Prostate gland (tissue), 2 donors: ENCODE results near the gene ERN1. TPM values are rescaled to one million over a fixed set of nuclear protein-coding genes. Genes with fewer than 3 reads are reported as not detected.

Source experiments
- DNase-seq: peaks from one replicate; pipeline ENCODE4 v3.0.0-alpha.2; 2019; ENCODE audit warnings: low spot score
- H3K27ac ChIP-seq, 2 donors: fragments of 200-600 bp; sonication (generic); 2 replicates each; pipeline ENCODE4 v1.5.1; 2017 to 2019
- H3K27me3 ChIP-seq: fragments of 200-600 bp; sonication (generic); replicated peaks from 2 replicates; pipeline ENCODE4 v1.5.1; 2019; ENCODE audit not compliant: insufficient read depth
- H3K36me3 ChIP-seq, 2 donors: fragments of 200-600 bp; sonication (generic); 1 replicate in 1 of 2; 2 replicates in 1 of 2; pipeline versions ENCODE4 v1.5.1 to v1.8.1; 2017 to 2019
- H3K4me1 ChIP-seq: fragments of 200-600 bp; sonication (generic); replicated peaks from 2 replicates; pipeline ENCODE4 v1.5.1; 2019
- H3K4me3 ChIP-seq, 2 donors: fragments of 200-600 bp; sonication (generic); 2 replicates each; pipeline ENCODE4 v1.5.1; 2017 to 2019
- H3K9me3 ChIP-seq: fragments of 200-600 bp; sonication (generic); 2 replicates; pipeline ENCODE4 v1.5.1; 2017
- POLR2A ChIP-seq: fragments of 450-650 bp; IDR thresholded peaks from one replicate; pipeline ENCODE4 v1.6.1; 2016; ENCODE audit warnings: antibody characterized with exemption, mild to moderate bottlenecking
- POLR2AphosphoS5 ChIP-seq: sonication (generic); formaldehyde crosslinking; IDR thresholded peaks from one replicate; pipeline ENCODE4 v1.6.1; 2017; ENCODE audit warnings: antibody characterized with exemption
- WGBS: methylation state at CpG from one replicate; pipeline ENCODE4 v1.1.5; 2018; 5-methylcytosine and 5-hydroxymethylcytosine counted together
- intact Hi-C: fragments of 100-400 bp; cut with DNase I; formaldehyde crosslinking; loops from one replicate; pipeline ENCODE4 v1.14.2; 2022
- total RNA-seq, 2 donors: library from RNA; depleted of rRNA; stranded (reverse); fragments of >200 nt; gene quantifications; one replicate each; pipeline ENCODE4 v1.1.0, GENCODE V29; 2016
- TF ChIP-seq, protein P1 (sequence below), 4 experiments: fragments of 200-600 bp in 2 of 4; fragments of 450-650 bp in 2 of 4; sonication (generic) in 2 of 4; IDR thresholded peaks; 1 replicate in 3 of 4; 2 replicates in 1 of 4; pipeline ENCODE4 v1.5.1; 2016 to 2019; ENCODE audit warnings: antibody characterized with exemption in 4 of 4, mild to moderate bottlenecking in 2 of 4, moderate library complexity in 2 of 4

The ERN1 gene
- total RNA-seq, 2 donors from 2014 or later: 14.4 to 21.4 TPM

DNA sequence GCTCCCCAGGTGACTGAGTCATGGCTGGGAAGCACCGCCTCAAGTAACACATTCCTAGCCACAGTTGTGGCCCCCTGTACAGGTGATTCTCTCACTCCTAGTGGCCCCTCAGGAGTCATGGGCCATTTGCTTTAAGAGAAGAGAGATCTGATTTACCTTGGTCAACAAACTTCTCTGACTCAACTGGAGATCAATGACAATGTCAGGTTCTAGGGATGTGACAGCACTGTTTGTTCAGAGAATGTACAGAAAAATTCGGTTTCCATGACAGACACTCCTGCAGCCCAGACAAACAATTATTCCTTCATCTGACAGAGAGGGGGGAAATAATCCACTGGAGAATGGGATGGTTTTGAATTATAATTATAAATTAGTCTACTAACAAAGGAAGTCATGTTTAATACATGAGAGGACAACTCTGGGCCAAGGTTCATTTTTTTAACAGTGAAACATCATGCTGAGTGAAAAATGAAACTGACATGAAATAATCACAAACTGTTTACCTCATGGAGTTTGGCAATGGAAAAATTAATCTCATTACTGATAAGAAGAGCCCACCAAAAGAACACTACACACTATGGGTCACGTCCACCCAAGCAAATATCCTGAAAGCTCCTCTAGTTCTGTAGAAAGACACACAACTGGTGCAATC lies 9.7 kb downstream of the ERN1 start:
- DNase-seq: no peak
- H3K4me3 ChIP-seq: no peak overlapping the region
- no peak for TF ChIP-seq POLR2A
- no peak for TF ChIP-seq POLR2AphosphoS5
- TF ChIP-seq, protein P1, sequence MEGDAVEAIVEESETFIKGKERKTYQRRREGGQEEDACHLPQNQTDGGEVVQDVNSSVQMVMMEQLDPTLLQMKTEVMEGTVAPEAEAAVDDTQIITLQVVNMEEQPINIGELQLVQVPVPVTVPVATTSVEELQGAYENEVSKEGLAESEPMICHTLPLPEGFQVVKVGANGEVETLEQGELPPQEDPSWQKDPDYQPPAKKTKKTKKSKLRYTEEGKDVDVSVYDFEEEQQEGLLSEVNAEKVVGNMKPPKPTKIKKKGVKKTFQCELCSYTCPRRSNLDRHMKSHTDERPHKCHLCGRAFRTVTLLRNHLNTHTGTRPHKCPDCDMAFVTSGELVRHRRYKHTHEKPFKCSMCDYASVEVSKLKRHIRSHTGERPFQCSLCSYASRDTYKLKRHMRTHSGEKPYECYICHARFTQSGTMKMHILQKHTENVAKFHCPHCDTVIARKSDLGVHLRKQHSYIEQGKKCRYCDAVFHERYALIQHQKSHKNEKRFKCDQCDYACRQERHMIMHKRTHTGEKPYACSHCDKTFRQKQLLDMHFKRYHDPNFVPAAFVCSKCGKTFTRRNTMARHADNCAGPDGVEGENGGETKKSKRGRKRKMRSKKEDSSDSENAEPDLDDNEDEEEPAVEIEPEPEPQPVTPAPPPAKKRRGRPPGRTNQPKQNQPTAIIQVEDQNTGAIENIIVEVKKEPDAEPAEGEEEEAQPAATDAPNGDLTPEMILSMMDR (IDR thresholded peaks at IDR 0.05): no peak
- 74% methylated on average over 3 of the region's 3 CpGs for WGBS
- no peaks in the 10 kb centered on the region for H3K9me3 ChIP-seq
- H3K4me1 ChIP-seq: no peaks in the 10 kb centered on the region
- intact Hi-C loops: no loop called here
- H3K27me3 ChIP-seq: no peaks in the 10 kb centered on the region
- peak overlapping the region in 1 of 2 donors; percentile 11 for H3K27ac ChIP-seq
- H3K36me3 ChIP-seq: no peaks in the 10 kb centered on the region

DNA sequence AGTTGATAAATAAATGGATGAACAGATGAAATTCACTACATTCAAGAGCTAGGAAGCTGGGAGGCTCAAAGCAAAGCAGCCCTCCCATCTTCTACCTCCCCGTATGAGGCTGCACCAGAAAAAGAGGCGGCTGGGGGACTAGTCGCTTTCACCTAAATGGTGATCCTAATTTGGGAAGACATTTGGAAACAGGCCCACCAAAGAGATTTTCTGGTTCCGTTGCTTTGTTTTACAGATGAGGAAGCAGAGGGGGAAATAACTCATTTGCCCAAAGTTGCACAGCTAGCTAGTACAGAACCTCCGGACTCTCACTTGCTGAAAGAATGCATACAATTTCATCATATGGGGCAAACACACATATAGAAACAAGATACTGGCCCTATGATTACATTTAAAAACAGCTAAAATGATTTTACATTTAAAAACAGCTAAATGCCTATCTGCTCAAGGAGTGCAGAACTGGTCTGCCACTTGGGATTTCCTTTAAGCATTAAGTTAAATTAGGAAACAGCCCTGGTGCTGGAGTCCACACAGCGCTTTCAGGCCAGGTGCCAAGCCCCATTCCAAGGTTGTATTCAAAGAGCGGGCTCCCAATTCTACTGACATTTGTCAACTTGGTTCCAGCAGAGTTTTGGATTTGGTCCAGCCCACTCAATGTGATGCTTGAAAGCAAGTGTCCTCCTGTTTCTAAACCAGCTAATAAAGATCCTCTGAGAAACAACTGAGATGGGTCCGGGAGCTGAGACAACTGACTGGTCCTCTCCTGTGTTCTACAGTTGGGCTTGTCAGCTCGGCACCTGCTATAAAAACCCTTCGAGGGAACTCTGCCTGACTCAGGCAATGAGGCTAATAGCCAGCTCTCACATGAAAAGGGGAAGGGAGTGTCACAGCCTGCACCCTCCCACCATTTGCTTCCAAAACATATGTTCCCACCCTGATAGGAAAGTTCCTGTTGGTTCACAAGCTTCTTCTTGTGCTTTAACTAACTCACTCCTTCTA lies 11.7 kb downstream of the ERN1 start:
- Histone ChIP-seq H3K27ac (no peak overlapping the region), H3K4me1 (no peaks in the 10 kb centered on the region), H3K27me3 (no peaks in the 10 kb centered on the region), H3K9me3 (no peaks in the 10 kb centered on the region), H3K36me3 (no peaks in the 10 kb centered on the region), H3K4me3 (no peak overlapping the region)
- WGBS: 43% methylated on average over 10 of the region's 10 CpGs
- intact Hi-C loops: no loop called here
- peak; percentile 16 for DNase-seq
- TF ChIP-seq POLR2A: no peak
- peak; percentile 4 for TF ChIP-seq POLR2AphosphoS5
- TF ChIP-seq, protein P1 (IDR thresholded peaks at IDR 0.05): no peak

DNA sequence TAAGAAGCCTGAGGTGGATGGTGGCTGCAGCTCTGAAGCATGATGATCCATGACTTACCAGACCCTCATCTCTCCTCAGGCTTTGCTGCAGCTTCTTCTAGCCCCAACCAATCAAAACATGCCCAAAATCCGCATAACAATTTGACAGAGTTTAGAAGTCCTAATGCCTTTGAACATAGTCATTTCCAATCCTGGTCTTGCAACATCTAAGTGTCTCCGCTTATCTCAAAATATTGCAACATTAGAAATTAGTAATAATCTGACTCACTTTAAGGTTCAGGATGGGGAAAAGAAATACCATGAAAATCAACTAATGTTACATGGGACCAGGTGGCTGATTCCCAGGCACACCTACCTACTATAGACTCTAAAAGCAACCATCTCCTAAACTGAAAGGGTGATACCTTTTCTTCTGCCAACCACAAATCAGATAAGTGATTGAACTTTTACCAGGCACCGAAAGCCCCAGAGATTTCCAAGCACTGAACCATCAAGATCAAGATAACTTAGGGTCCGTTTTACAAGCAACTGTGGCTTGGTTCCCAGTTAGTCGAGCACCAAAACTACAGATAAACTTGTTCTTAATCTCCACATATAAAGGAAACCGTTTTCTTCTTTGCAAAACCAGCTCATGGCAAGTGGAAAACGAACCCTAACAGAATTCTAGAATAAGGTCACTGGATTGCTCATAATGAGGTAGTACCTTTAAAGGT lies 14.0 kb downstream of the ERN1 start:
- H3K36me3 ChIP-seq: no peaks in the 10 kb centered on the region
- H3K27ac ChIP-seq: no peak overlapping the region
- no peak for DNase-seq
- TF ChIP-seq, protein P1 (IDR thresholded peaks at IDR 0.05): no peak
- TF ChIP-seq POLR2A (no peak), POLR2AphosphoS5 (no peak)
- H3K4me3 ChIP-seq: no peak overlapping the region
- 29% methylated on average over 7 of the region's 7 CpGs for WGBS
- intact Hi-C loops: no loop called here
- no peaks in the 10 kb centered on the region for H3K9me3 ChIP-seq
- H3K27me3 ChIP-seq: no peaks in the 10 kb centered on the region
- no peaks in the 10 kb centered on the region for H3K4me1 ChIP-seq

DNA sequence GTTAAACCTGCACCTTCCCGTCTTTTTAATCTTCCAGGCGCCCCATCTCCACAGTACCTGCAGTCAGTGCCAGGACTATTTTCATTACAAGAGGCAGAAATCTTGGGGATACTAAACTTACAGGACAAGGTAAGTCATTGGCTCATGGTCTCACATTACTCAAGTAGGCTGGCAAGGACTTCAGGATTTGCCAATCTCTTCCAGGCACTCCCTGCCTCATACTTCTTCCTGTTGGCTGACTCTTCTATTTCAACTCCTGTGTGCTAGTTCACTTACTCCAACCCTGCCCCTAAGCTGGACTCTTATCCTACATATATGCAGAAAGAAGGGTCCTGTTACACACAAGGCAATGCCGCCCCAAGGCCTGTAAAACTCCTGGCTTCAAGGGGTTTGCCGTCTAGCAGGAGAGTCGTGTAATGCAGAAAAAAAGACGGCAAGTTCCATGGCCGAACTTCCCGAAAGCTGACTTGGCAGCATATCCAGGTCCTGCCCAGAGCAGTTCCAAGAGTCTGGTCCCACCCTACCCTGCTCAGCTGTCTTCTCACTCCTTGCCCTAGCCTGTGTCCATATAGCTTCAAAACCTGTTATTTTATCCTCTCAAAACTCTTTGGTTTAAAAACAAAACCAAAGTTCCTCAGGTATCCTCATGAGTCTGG lies 14.8 kb downstream of the ERN1 start:
- WGBS: 81% methylated on average over 8 of the region's 8 CpGs
- Histone ChIP-seq H3K9me3 (no peaks in the 10 kb centered on the region), H3K27ac (no peak overlapping the region), H3K4me3 (no peak overlapping the region), H3K4me1 (no peaks in the 10 kb centered on the region), H3K27me3 (no peaks in the 10 kb centered on the region), H3K36me3 (no peaks in the 10 kb centered on the region)
- intact Hi-C loops: no loop called here
- TF ChIP-seq POLR2AphosphoS5 (peak; percentile 32), POLR2A (no peak)
- DNase-seq: peak; percentile 37
